HepG2 (cell line): ENCODE measurements around the gene SFXN5. TPM values are rescaled to one million over a fixed set of nuclear protein-coding genes. Genes with fewer than 3 reads are reported as not detected.

ENCODE experiments used
- ATAC-seq: fragments of 200-7000 bp; cut with Tn5 transposase; 3 replicates; pipeline ENCODE4 v1.9.1; 2020; ENCODE audit warnings: mild to moderate bottlenecking, moderate library complexity
- BruUV-seq: library from RNA; stranded (reverse); fragments of 400-500 nt; replicated peaks from 2 replicates; lab custom pipeline; 2021; lab: Mats Ljungman, UMichigan
- CTCF ChIA-PET: fragments of 300-600 bp; formaldehyde crosslinking; extraction: SDS; loops from one replicate; lab custom pipeline; 2021; ENCODE audit warnings: low total read pairs, inconsistent platforms, low intra/inter-chr PET ratio; lab: Yijun Ruan, JAX
- POLR2A ChIA-PET: fragments of 350-600 bp; sonication (Branson Sonifier 250); formaldehyde crosslinking; loops from one replicate; lab custom pipeline; 2020; ENCODE audit warnings: antibody characterized with exemption, inconsistent platforms; lab: Yijun Ruan, JAX
- DNase-seq: peaks from one replicate; pipeline ENCODE4 v3.0.0-alpha.2; 2015; ENCODE audit warnings: low spot score
- FAIRE-seq: peaks from 3 replicates; lab custom pipeline; 2011; peaks lifted over from hg19 to GRCh38; lab: Jason Lieb, UNC
- H2AFZ ChIP-seq: one replicate; pipeline ENCODE4 v1.6.1; 2011; ENCODE audit warnings: low read length, inconsistent platforms
- H3K27ac ChIP-seq: fragments of 300-600 bp; 3 replicates; pipeline ENCODE4 v1.8.0; 2011; ENCODE audit warnings: mixed run types, mild to moderate bottlenecking, mixed read lengths, low read length, inconsistent platforms; ENCODE audit not compliant: insufficient read depth; ENCODE audit errors: extremely low read length
- H3K27me3 ChIP-seq, 2 experiments: fragments of 200-600 bp in 1 of 2; 2 replicates in 1 of 2; 3 replicates in 1 of 2; pipeline versions ENCODE4 v1.6.0 to v1.8.0; 2011; ENCODE audit warnings: low read length in 2 of 2, mild to moderate bottlenecking in 2 of 2, moderate library complexity in 2 of 2, inconsistent platforms in 1 of 2; ENCODE audit not compliant: insufficient read depth in 2 of 2, control insufficient read depth in 1 of 2
- H3K36me3 ChIP-seq, 2 experiments: fragments of 200-600 bp in 1 of 2; replicated peaks in 1 of 2; 2 replicates in 1 of 2; 3 replicates in 1 of 2; pipeline versions ENCODE4 v1.5.1 to v1.8.0; 2011; ENCODE audit warnings: low read length in 2 of 2, inconsistent platforms in 1 of 2; ENCODE audit not compliant: insufficient read depth in 2 of 2, control insufficient read depth in 1 of 2
- H3K4me1 ChIP-seq: 2 replicates; pipeline ENCODE4 v1.5.1; 2012; ENCODE audit warnings: low read length, inconsistent platforms; ENCODE audit not compliant: insufficient read depth
- H3K4me2 ChIP-seq: 2 replicates; pipeline ENCODE4 v1.6.0; 2011; ENCODE audit warnings: low read depth, low read length, inconsistent platforms
- H3K4me3 ChIP-seq, 3 experiments: fragments of 200-600 bp in 1 of 3; sonication (generic), shearing (Covaris generic) in 1 of 3; replicated peaks in 1 of 3; 2 replicates each; pipeline ENCODE4 v1.5.1; 2011 to 2016; ENCODE audit warnings: low read length in 3 of 3, inconsistent platforms in 2 of 3, low read depth in 2 of 3, mild to moderate bottlenecking in 2 of 3, control low read depth in 1 of 3, mixed read lengths in 1 of 3; ENCODE audit not compliant: insufficient read depth in 1 of 3
- H3K79me2 ChIP-seq: one replicate; pipeline ENCODE4 v1.6.1; 2011; ENCODE audit warnings: low read length, inconsistent platforms; ENCODE audit not compliant: insufficient read depth
- H3K9ac ChIP-seq: 2 replicates; pipeline ENCODE4 v1.6.0; 2011; ENCODE audit warnings: mild to moderate bottlenecking, low read depth, low read length, inconsistent platforms; ENCODE audit not compliant: insufficient read depth
- H3K9me3 ChIP-seq: 2 replicates; pipeline ENCODE4 v1.5.1; 2012; ENCODE audit warnings: mild to moderate bottlenecking, low read length
- H4K20me1 ChIP-seq: 2 replicates; pipeline ENCODE4 v1.6.0; 2011; ENCODE audit warnings: inconsistent platforms, mild to moderate bottlenecking, low read length, moderate library complexity; ENCODE audit not compliant: insufficient read depth
- CBX5 ChIP-seq: sonication (generic); formaldehyde crosslinking; IDR thresholded peaks from 2 replicates; pipeline ENCODE4 v1.4.0; 2020; ENCODE audit warnings: missing genetic modification reagents, borderline replicate concordance
- EZH2 ChIP-seq: conservative IDR thresholded peaks from 2 replicates; pipeline ENCODE4 v1.6.1; 2012; ENCODE audit warnings: mild to moderate bottlenecking, low read depth, low read length, moderate library complexity
- HNRNPLL ChIP-seq: fragments of 200-400 bp; formaldehyde crosslinking; IDR thresholded peaks from 2 replicates; pipeline ENCODE4 v1.6.1; 2017; ENCODE audit warnings: mild to moderate bottlenecking, low read depth, low read length; ENCODE audit not compliant: poor library complexity, severe bottlenecking
- HOXA7 ChIP-seq: sonication (generic); formaldehyde crosslinking; IDR thresholded peaks from 2 replicates; pipeline ENCODE4 v1.8.1; 2022; ENCODE audit warnings: mild to moderate bottlenecking, missing genetic modification reagents, moderate library complexity
- PCBP2 ChIP-seq: fragments of 200-400 bp; formaldehyde crosslinking; optimal IDR thresholded peaks from 2 replicates; pipeline ENCODE3; 2018; ENCODE audit warnings: low read length, low read depth; ENCODE audit not compliant: poor library complexity, severe bottlenecking
- ZNF121 ChIP-seq: sonication (generic); formaldehyde crosslinking; IDR thresholded peaks from 2 replicates; pipeline ENCODE4 v1.5.0; 2020; ENCODE audit warnings: mild to moderate bottlenecking, missing genetic modification reagents
- ZNF564 ChIP-seq: sonication (generic); formaldehyde crosslinking; IDR thresholded peaks from 2 replicates; pipeline ENCODE4 v1.8.1; 2023; ENCODE audit warnings: mild to moderate bottlenecking, missing genetic modification reagents
- WGBS: methylation state at CpG from one replicate; pipeline ENCODE4 v1.1.6; 2017; ENCODE audit warnings: low lambda C conversion rate; 5-methylcytosine and 5-hydroxymethylcytosine counted together
- in situ Hi-C: cut with HindIII; loops from 2 replicates; pipeline ENCODE4 v1.10.0; 2017; ENCODE audit warnings: low pct_unique_long_range_greater_than_20kb; ENCODE audit not compliant: extremely low pct_ligation_motif_present
- intact Hi-C: fragments of 100-400 bp; cut with micrococcal nuclease; formaldehyde crosslinking; loops from one replicate; pipeline ENCODE4 v1.10.0; 2022; ENCODE audit not compliant: unreplicated experiment
- polyA plus RNA-seq, 8 experiments: library from polyadenylated mRNA; depleted of rRNA in 3 of 8; stranded (reverse) in 7 of 8; unstranded in 1 of 8; fragments of >200 nt; fragmentation: Illumina TruSeq in 4 of 8; extraction: Trizol in 4 of 8; gene quantifications; 2 replicates each; pipeline versions ENCODE4 v1.2.1 to v1.2.3, GENCODE V29; 2011 to 2016; ENCODE audit warnings: low read depth in 4 of 8, missing spikeins in 1 of 8, mixed read lengths in 1 of 8; ENCODE audit not compliant: insufficient read depth in 1 of 8
- total RNA-seq, 5 experiments: library from RNA; depleted of rRNA; stranded (reverse); fragments of >200 nt; fragmentation: Illumina TruSeq; extraction: Trizol; gene quantifications; 2 replicates each; pipeline ENCODE4 v1.2.3, GENCODE V29; 2016; ENCODE audit warnings: low read depth in 1 of 5
- TF ChIP-seq, protein P1 (sequence below): sonication (generic); formaldehyde crosslinking; IDR thresholded peaks from 2 replicates; pipeline ENCODE4 v1.4.0; 2020; ENCODE audit warnings: missing genetic modification reagents, borderline replicate concordance
- TF ChIP-seq, protein P2 (sequence below): sonication (generic); formaldehyde crosslinking; IDR thresholded peaks from 2 replicates; pipeline ENCODE4 v1.8.0; 2022; ENCODE audit warnings: mild to moderate bottlenecking, missing genetic modification reagents, moderate library complexity
- TF ChIP-seq, protein P3 (sequence below): sonication (generic); formaldehyde crosslinking; IDR thresholded peaks from 2 replicates; pipeline ENCODE4 v1.5.0; 2020; ENCODE audit warnings: missing genetic modification reagents
- TF ChIP-seq, protein P4 (sequence below): sonication (generic); formaldehyde crosslinking; IDR thresholded peaks from 2 replicates; pipeline ENCODE4 v1.5.1; 2020; ENCODE audit warnings: missing genetic modification reagents, mild to moderate bottlenecking, borderline replicate concordance
- TF ChIP-seq, protein P5 (sequence below): IDR thresholded peaks from 2 replicates; pipeline ENCODE4 v1.4.0; 2020; ENCODE audit warnings: mild to moderate bottlenecking, missing genetic modification reagents
- TF ChIP-seq, protein P6 (sequence below): sonication (generic); formaldehyde crosslinking; IDR thresholded peaks from 2 replicates; pipeline ENCODE4 v1.5.1; 2020; ENCODE audit warnings: missing genetic modification reagents, mild to moderate bottlenecking, borderline replicate concordance

The SFXN5 gene
- total and polyA plus RNA-seq, 2 of the 13 experiments (the other 11 are each of a cell fraction or from before 2014, with no cell fraction given): 34.9 to 37.4 TPM

DNA sequence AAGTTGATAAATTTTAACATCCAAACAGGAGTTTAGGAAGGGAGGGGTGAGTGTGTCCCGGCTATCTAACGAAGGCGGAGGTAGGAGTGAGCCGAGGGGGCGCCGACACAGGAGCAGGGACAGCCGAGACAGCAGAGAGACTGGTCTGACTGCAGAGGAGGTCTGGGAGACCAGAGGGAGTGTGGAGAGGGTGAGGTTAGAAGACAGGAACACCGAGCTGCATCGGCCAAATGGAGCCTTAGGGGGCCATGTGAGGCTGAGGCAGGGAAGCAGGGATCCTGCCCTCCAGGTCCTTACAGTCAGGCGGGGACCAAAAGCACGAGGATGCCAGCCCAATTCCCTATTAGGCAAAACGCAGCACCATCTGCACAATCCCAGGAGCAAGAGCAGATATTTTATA is 67.0 kb downstream of the SFXN5 start:
- in situ Hi-C loops: no loop called here
- FAIRE-seq: no peak
- no peak for TF ChIP-seq ZNF564 (CRISPR knock-in tag)
- TF ChIP-seq PCBP2: no peak
- TF ChIP-seq, protein P1, sequence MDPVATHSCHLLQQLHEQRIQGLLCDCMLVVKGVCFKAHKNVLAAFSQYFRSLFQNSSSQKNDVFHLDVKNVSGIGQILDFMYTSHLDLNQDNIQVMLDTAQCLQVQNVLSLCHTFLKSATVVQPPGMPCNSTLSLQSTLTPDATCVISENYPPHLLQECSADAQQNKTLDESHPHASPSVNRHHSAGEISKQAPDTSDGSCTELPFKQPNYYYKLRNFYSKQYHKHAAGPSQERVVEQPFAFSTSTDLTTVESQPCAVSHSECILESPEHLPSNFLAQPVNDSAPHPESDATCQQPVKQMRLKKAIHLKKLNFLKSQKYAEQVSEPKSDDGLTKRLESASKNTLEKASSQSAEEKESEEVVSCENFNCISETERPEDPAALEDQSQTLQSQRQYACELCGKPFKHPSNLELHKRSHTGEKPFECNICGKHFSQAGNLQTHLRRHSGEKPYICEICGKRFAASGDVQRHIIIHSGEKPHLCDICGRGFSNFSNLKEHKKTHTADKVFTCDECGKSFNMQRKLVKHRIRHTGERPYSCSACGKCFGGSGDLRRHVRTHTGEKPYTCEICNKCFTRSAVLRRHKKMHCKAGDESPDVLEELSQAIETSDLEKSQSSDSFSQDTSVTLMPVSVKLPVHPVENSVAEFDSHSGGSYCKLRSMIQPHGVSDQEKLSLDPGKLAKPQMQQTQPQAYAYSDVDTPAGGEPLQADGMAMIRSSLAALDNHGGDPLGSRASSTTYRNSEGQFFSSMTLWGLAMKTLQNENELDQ: no peak
- TF ChIP-seq ZNF121 (CRISPR knock-in tag): no peak
- no peak for TF ChIP-seq EZH2
- TF ChIP-seq, protein P2, sequence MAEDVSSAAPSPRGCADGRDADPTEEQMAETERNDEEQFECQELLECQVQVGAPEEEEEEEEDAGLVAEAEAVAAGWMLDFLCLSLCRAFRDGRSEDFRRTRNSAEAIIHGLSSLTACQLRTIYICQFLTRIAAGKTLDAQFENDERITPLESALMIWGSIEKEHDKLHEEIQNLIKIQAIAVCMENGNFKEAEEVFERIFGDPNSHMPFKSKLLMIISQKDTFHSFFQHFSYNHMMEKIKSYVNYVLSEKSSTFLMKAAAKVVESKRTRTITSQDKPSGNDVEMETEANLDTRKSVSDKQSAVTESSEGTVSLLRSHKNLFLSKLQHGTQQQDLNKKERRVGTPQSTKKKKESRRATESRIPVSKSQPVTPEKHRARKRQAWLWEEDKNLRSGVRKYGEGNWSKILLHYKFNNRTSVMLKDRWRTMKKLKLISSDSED (CRISPR knock-in tag): no peak
- no peak for TF ChIP-seq HOXA7 (CRISPR knock-in tag)
- TF ChIP-seq, protein P3, sequence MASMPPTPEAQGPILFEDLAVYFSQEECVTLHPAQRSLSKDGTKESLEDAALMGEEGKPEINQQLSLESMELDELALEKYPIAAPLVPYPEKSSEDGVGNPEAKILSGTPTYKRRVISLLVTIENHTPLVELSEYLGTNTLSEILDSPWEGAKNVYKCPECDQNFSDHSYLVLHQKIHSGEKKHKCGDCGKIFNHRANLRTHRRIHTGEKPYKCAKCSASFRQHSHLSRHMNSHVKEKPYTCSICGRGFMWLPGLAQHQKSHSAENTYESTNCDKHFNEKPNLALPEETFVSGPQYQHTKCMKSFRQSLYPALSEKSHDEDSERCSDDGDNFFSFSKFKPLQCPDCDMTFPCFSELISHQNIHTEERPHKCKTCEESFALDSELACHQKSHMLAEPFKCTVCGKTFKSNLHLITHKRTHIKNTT: no peak
- TF ChIP-seq, protein P4, sequence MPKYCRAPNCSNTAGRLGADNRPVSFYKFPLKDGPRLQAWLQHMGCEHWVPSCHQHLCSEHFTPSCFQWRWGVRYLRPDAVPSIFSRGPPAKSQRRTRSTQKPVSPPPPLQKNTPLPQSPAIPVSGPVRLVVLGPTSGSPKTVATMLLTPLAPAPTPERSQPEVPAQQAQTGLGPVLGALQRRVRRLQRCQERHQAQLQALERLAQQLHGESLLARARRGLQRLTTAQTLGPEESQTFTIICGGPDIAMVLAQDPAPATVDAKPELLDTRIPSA: no peak
- no peak for TF ChIP-seq CBX5 (CRISPR knock-in tag)
- TF ChIP-seq HNRNPLL: no peak
- TF ChIP-seq, protein P5, sequence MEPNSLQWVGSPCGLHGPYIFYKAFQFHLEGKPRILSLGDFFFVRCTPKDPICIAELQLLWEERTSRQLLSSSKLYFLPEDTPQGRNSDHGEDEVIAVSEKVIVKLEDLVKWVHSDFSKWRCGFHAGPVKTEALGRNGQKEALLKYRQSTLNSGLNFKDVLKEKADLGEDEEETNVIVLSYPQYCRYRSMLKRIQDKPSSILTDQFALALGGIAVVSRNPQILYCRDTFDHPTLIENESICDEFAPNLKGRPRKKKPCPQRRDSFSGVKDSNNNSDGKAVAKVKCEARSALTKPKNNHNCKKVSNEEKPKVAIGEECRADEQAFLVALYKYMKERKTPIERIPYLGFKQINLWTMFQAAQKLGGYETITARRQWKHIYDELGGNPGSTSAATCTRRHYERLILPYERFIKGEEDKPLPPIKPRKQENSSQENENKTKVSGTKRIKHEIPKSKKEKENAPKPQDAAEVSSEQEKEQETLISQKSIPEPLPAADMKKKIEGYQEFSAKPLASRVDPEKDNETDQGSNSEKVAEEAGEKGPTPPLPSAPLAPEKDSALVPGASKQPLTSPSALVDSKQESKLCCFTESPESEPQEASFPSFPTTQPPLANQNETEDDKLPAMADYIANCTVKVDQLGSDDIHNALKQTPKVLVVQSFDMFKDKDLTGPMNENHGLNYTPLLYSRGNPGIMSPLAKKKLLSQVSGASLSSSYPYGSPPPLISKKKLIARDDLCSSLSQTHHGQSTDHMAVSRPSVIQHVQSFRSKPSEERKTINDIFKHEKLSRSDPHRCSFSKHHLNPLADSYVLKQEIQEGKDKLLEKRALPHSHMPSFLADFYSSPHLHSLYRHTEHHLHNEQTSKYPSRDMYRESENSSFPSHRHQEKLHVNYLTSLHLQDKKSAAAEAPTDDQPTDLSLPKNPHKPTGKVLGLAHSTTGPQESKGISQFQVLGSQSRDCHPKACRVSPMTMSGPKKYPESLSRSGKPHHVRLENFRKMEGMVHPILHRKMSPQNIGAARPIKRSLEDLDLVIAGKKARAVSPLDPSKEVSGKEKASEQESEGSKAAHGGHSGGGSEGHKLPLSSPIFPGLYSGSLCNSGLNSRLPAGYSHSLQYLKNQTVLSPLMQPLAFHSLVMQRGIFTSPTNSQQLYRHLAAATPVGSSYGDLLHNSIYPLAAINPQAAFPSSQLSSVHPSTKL: no peak
- TF ChIP-seq, protein P6, sequence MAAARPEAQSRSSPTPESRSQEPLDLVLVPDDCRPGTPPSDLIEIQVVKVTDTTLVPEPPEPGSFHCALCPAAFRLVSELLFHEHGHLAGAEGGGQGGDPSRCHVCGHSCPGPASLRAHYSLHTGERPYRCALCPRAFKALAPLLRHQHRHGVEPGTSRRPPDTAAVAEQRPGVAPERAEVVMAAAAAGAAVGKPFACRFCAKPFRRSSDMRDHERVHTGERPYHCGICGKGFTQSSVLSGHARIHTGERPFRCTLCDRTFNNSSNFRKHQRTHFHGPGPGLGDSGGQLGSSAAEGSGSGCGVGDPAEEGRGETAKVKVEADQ: no peak

More for the DNA sequence above, 67.0 kb downstream of the SFXN5 start:
- DNase-seq (no peak), ATAC-seq (no peak)
- Histone ChIP-seq H3K4me3 (no peak overlapping the region), H3K27me3 (no peaks in the 10 kb centered on the region), H2AFZ (no peak overlapping the region), H3K36me3 (peaks cover 13 to 25% of the 10 kb centered on the region in 2 experiments), H3K4me2 (no peak overlapping the region), H3K9ac (no peak overlapping the region), H3K27ac (no peak overlapping the region), H3K4me1 (peaks cover 27% of the 10 kb centered on the region), H3K9me3 (no peaks in the 10 kb centered on the region), H3K79me2 (no peaks in the 10 kb centered on the region), H4K20me1 (no peaks in the 10 kb centered on the region)
- WGBS: 96% methylated on average over 12 of the region's 12 CpGs
- no TSS peak for BruUV-seq
- ChIA-PET CTCF (no interaction called here), POLR2A (interaction anchor here (1.0 to 3.8 kb wide), 4 partner anchors 16 to 67 kb away, joined by 4 to 14 read pairs (median 4); partner anchors contain the start of gene SFXN5)
- intact Hi-C loops: no loop called here
